Liver (tissue), 9 donors: ENCODE measurements around the gene ZNF467. TPM values are rescaled to one million over a fixed set of nuclear protein-coding genes. Genes with fewer than 3 reads are reported as not detected.

ENCODE experiments used
- DNase-seq: peaks from one replicate; pipeline ENCODE4 v3.0.0-alpha.2; 2017; ENCODE audit warnings: low spot score
- H3K27ac ChIP-seq, 2 donors: one replicate each; pipeline ENCODE4 v1.7.0; 2013; ENCODE audit warnings: inconsistent platforms in 2 of 2, low read length in 2 of 2, control low read depth in 1 of 2, low read depth in 1 of 2, mild to moderate bottlenecking in 1 of 2
- H3K27me3 ChIP-seq, 4 donors: one replicate each; pipeline versions ENCODE4 v1.6.1 to v1.7.0; 2013; ENCODE audit warnings: low read length in 3 of 4, inconsistent platforms in 1 of 4, mild to moderate bottlenecking in 1 of 4, moderate library complexity in 1 of 4; ENCODE audit not compliant: control insufficient read depth in 4 of 4, insufficient read depth in 4 of 4
- H3K36me3 ChIP-seq, 4 donors: one replicate each; pipeline versions ENCODE4 v1.6.1 to v1.7.0; 2013; ENCODE audit warnings: low read length in 3 of 4, mild to moderate bottlenecking in 3 of 4, low read depth in 1 of 4, moderate library complexity in 1 of 4; ENCODE audit not compliant: control insufficient read depth in 4 of 4, insufficient read depth in 3 of 4
- H3K4me1 ChIP-seq, 4 donors: one replicate each; pipeline versions ENCODE4 v1.6.1 to v1.7.0; 2013; ENCODE audit warnings: low read length in 3 of 4, mild to moderate bottlenecking in 3 of 4, moderate library complexity in 1 of 4; ENCODE audit not compliant: control insufficient read depth in 4 of 4, insufficient read depth in 4 of 4
- H3K4me3 ChIP-seq, 3 donors: one replicate each; pipeline versions ENCODE4 v1.6.1 to v1.7.0; 2013; ENCODE audit warnings: low read length in 3 of 3, control low read depth in 1 of 3, low read depth in 1 of 3, mild to moderate bottlenecking in 1 of 3
- H3K9ac ChIP-seq, 2 donors: one replicate each; pipeline ENCODE4 v1.7.0; 2013; ENCODE audit warnings: low read length in 2 of 2, mild to moderate bottlenecking in 2 of 2, moderate library complexity in 2 of 2, control low read depth in 1 of 2, low read depth in 1 of 2
- H3K9me3 ChIP-seq, 4 donors: one replicate each; pipeline versions ENCODE4 v1.6.1 to v1.7.0; 2013; ENCODE audit warnings: low read length in 3 of 4; ENCODE audit not compliant: control insufficient read depth in 4 of 4
- ATF3 ChIP-seq: IDR thresholded peaks from 2 replicates; pipeline ENCODE4 v1.6.1; 2016; ENCODE audit warnings: antibody characterized with exemption
- CTCF ChIP-seq: fragments of 150-350 bp; IDR thresholded peaks from 2 replicates; pipeline ENCODE4 v1.5.1; 2017; ENCODE audit warnings: improper control_type of control experiment, low read depth, low read length; ENCODE audit not compliant: missing input control
- EGR1 ChIP-seq, 2 donors: IDR thresholded peaks; 2 replicates each; pipeline ENCODE4 v1.6.1; 2016 to 2018; ENCODE audit warnings: antibody characterized with exemption in 2 of 2, low read depth in 2 of 2
- FOXA2 ChIP-seq: IDR thresholded peaks from 2 replicates; pipeline ENCODE4 v1.6.1; 2016; ENCODE audit warnings: antibody characterized with exemption
- GABPA ChIP-seq, 2 donors: IDR thresholded peaks in 1 of 2; conservative IDR thresholded peaks in 1 of 2; 2 replicates each; pipeline ENCODE4 v1.6.1; 2016; ENCODE audit warnings: antibody characterized with exemption in 2 of 2, mild to moderate bottlenecking in 1 of 2, moderate library complexity in 1 of 2
- HNF4A ChIP-seq, 2 donors: conservative IDR thresholded peaks; 2 replicates each; pipeline ENCODE4 v1.6.1; 2016; ENCODE audit warnings: antibody characterized with exemption in 2 of 2, mild to moderate bottlenecking in 2 of 2
- HNF4G ChIP-seq: IDR thresholded peaks from 2 replicates; pipeline ENCODE4 v1.6.1; 2016; ENCODE audit warnings: antibody characterized with exemption
- JUND ChIP-seq, 2 donors: IDR thresholded peaks; 2 replicates each; pipeline ENCODE4 v1.6.1; 2016; ENCODE audit warnings: antibody characterized with exemption in 2 of 2
- MAX ChIP-seq: IDR thresholded peaks from 2 replicates; pipeline ENCODE4 v1.6.1; 2016; ENCODE audit warnings: antibody characterized with exemption
- RAD21 ChIP-seq, 2 donors: IDR thresholded peaks; 2 replicates each; pipeline ENCODE4 v1.6.1; 2016; ENCODE audit warnings: antibody characterized with exemption in 2 of 2, mild to moderate bottlenecking in 2 of 2
- RXRA ChIP-seq, 2 donors: IDR thresholded peaks; 2 replicates each; pipeline ENCODE4 v1.6.1; 2017 to 2018; ENCODE audit warnings: antibody characterized with exemption in 2 of 2, mild to moderate bottlenecking in 1 of 2
- SP1 ChIP-seq: IDR thresholded peaks from 2 replicates; pipeline ENCODE4 v1.6.1; 2018; ENCODE audit warnings: antibody characterized with exemption, mild to moderate bottlenecking
- TAF1 ChIP-seq: conservative IDR thresholded peaks from 2 replicates; pipeline ENCODE4 v1.6.1; 2016; ENCODE audit warnings: antibody characterized with exemption, mild to moderate bottlenecking
- YY1 ChIP-seq: IDR thresholded peaks from 2 replicates; pipeline ENCODE4 v1.6.1; 2016; ENCODE audit warnings: antibody characterized with exemption, mild to moderate bottlenecking
- WGBS: extraction: QIAGEN DNeasy Blood & Tissue Kit; methylation state at CpG from one replicate; pipeline ENCODE4 v1.1.7; 2013; 5-methylcytosine and 5-hydroxymethylcytosine counted together
- polyA plus RNA-seq, 2 donors: library from polyadenylated mRNA; stranded (reverse) in 1 of 2; unstranded in 1 of 2; fragments of 200-250 nt in 1 of 2; fragments of >200 nt in 1 of 2; fragmentation: Nextera tagmentation in 1 of 2; extraction: Ambion mirVana in 1 of 2; gene quantifications; one replicate each; pipeline versions ENCODE4 v1.2.1 to v1.2.3, GENCODE V29; 2013 to 2015
- total RNA-seq, 2 donors: library from RNA; depleted of rRNA; stranded (reverse); fragments of >200 nt; gene quantifications; one replicate each; pipeline ENCODE4 v1.2.3, GENCODE V29; 2014
- TF ChIP-seq, protein P1 (sequence below): IDR thresholded peaks from 2 replicates; pipeline ENCODE4 v1.6.1; 2016; ENCODE audit warnings: antibody characterized with exemption, mild to moderate bottlenecking
- TF ChIP-seq, protein P2 (sequence below): IDR thresholded peaks from 2 replicates; pipeline ENCODE4 v1.6.1; 2016; ENCODE audit warnings: antibody characterized with exemption
- donor health status: healthy.
- donor health status: healthy.
- donor health status: healthy.
- donor health status: healthy.
- donor health status: healthy.

The ZNF467 gene
- total and polyA plus RNA-seq, 4 donors: 2.8 to 4.0 (median 3.7) TPM

- WGBS: 76% methylated on average over 6 of the region's 6 CpGs
- no peaks in the 10 kb centered on the region for H3K9me3 ChIP-seq
These were observed 21.3 kb upstream of the ZNF467 start for GRCh38 chr7:149794661-149795060.

GRCh38 chr7:149793261-149793660 is 19.9 kb upstream of the ZNF467 start:
- WGBS: 91% methylated on average over 10 of the region's 10 CpGs
- no peaks in the 10 kb centered on the region for H3K27me3 ChIP-seq

More at GRCh38 chr7:149794661-149795060, 21.3 kb upstream of the ZNF467 start:
- H3K4me3 ChIP-seq: no peak overlapping the region
- H3K36me3 ChIP-seq: no peaks in the 10 kb centered on the region
- DNase-seq: no peak
- H3K27me3 ChIP-seq: no peaks in the 10 kb centered on the region
- H3K4me1 ChIP-seq: peaks cover 0 to 5% (median 2%) of the 10 kb centered on the region in 4 donors
- H3K27ac ChIP-seq: no peak overlapping the region
- TF ChIP-seq CTCF (no peak), TAF1 (no peak), MAX (no peak), GABPA (IDR thresholded peaks at IDR 0.05 in 1 of 2, conservative IDR thresholded peaks at IDR 0.05 in 1 of 2) (no peak), SP1 (no peak), RXRA (IDR thresholded peaks at IDR 0.05) (no peak)
- H3K9ac ChIP-seq: no peak overlapping the region

More at GRCh38 chr7:149793261-149793660, 19.9 kb upstream of the ZNF467 start:
- Histone ChIP-seq H3K4me1 (peaks cover 9 to 15% (median 13%) of the 10 kb centered on the region in 4 donors), H3K9ac (no peak overlapping the region), H3K4me3 (no peak overlapping the region), H3K36me3 (no peaks in the 10 kb centered on the region), H3K9me3 (no peaks in the 10 kb centered on the region), H3K27ac (no peak overlapping the region)
- TF ChIP-seq YY1 (no peak), TAF1 (no peak), GABPA (IDR thresholded peaks at IDR 0.05 in 1 of 2, conservative IDR thresholded peaks at IDR 0.05 in 1 of 2) (no peak), EGR1 (IDR thresholded peaks at IDR 0.05; ENCODE audit: low read depth in 2 of 2) (no peak), FOXA2 (no peak), HNF4A (conservative IDR thresholded peaks at IDR 0.05) (no peak), HNF4G (no peak), RXRA (IDR thresholded peaks at IDR 0.05) (no peak), SP1 (no peak), RAD21 (IDR thresholded peaks at IDR 0.05) (no peak), CTCF (no peak), JUND (IDR thresholded peaks at IDR 0.05) (no peak), ATF3 (no peak), MAX (no peak)
- TF ChIP-seq, protein P1, sequence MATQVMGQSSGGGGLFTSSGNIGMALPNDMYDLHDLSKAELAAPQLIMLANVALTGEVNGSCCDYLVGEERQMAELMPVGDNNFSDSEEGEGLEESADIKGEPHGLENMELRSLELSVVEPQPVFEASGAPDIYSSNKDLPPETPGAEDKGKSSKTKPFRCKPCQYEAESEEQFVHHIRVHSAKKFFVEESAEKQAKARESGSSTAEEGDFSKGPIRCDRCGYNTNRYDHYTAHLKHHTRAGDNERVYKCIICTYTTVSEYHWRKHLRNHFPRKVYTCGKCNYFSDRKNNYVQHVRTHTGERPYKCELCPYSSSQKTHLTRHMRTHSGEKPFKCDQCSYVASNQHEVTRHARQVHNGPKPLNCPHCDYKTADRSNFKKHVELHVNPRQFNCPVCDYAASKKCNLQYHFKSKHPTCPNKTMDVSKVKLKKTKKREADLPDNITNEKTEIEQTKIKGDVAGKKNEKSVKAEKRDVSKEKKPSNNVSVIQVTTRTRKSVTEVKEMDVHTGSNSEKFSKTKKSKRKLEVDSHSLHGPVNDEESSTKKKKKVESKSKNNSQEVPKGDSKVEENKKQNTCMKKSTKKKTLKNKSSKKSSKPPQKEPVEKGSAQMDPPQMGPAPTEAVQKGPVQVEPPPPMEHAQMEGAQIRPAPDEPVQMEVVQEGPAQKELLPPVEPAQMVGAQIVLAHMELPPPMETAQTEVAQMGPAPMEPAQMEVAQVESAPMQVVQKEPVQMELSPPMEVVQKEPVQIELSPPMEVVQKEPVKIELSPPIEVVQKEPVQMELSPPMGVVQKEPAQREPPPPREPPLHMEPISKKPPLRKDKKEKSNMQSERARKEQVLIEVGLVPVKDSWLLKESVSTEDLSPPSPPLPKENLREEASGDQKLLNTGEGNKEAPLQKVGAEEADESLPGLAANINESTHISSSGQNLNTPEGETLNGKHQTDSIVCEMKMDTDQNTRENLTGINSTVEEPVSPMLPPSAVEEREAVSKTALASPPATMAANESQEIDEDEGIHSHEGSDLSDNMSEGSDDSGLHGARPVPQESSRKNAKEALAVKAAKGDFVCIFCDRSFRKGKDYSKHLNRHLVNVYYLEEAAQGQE: no peak
- TF ChIP-seq, protein P2, sequence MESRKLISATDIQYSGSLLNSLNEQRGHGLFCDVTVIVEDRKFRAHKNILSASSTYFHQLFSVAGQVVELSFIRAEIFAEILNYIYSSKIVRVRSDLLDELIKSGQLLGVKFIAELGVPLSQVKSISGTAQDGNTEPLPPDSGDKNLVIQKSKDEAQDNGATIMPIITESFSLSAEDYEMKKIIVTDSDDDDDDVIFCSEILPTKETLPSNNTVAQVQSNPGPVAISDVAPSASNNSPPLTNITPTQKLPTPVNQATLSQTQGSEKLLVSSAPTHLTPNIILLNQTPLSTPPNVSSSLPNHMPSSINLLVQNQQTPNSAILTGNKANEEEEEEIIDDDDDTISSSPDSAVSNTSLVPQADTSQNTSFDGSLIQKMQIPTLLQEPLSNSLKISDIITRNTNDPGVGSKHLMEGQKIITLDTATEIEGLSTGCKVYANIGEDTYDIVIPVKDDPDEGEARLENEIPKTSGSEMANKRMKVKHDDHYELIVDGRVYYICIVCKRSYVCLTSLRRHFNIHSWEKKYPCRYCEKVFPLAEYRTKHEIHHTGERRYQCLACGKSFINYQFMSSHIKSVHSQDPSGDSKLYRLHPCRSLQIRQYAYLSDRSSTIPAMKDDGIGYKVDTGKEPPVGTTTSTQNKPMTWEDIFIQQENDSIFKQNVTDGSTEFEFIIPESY: no peak
- no peak for DNase-seq
